ENCODE data around the gene CNOT6L. TPM values are rescaled to one million over a fixed set of nuclear protein-coding genes. Genes with fewer than 3 reads are reported as not detected.

The CNOT6L gene
- total and polyA plus RNA-seq, 2 of the 13 experiments (the other 11 are each of a cell fraction or from before 2014, with no cell fraction given) = 7.9 to 13.5 TPM

- TF ChIP-seq HMGXB4 (CRISPR knock-in tag; IDR thresholded peaks at IDR 0.05; ENCODE audit: borderline replicate concordance in 1 of 2, low read depth in 1 of 2) (peak; percentile 11 to 86; a peak in 3 of 4 replicates), SP4 (CRISPR knock-in tag; IDR thresholded peaks at IDR 0.05) (peak; percentile 86), FOXA3 (CRISPR knock-in tag; IDR thresholded peaks at IDR 0.05) (peak; percentile 10; the same call in 1 of the 2 replicates), TFDP1 (CRISPR knock-in tag; IDR thresholded peaks at IDR 0.05; ENCODE audit: borderline replicate concordance) (peak; percentile 63; the same call in 1 of the 2 replicates), ZNF335 (CRISPR knock-in tag; IDR thresholded peaks at IDR 0.05) (0 out of 2 replicates have a peak, but pooled peaks have one; percentile 29), ZBTB20 (CRISPR knock-in tag; IDR thresholded peaks at IDR 0.05; ENCODE audit: borderline replicate concordance, low read depth) (peak; percentile 42; the same call in 1 of the 2 replicates), NCOA2 (CRISPR knock-in tag; IDR thresholded peaks at IDR 0.05) (peak; percentile 27), MYNN (CRISPR knock-in tag; IDR thresholded peaks at IDR 0.05; ENCODE audit: low read depth) (no peak), THAP8 (CRISPR knock-in tag; IDR thresholded peaks at IDR 0.05; ENCODE audit: borderline replicate concordance) (0 out of 2 replicates have a peak, but pooled peaks have one; percentile 26), ZNF274 (CRISPR knock-in tag; IDR thresholded peaks at IDR 0.05) (peak; percentile 37), ZNF879 (CRISPR knock-in tag; IDR thresholded peaks at IDR 0.05) (peak; percentile 66; the same call in 1 of the 2 replicates), ZNF567 (CRISPR knock-in tag; IDR thresholded peaks at IDR 0.05; ENCODE audit: borderline replicate concordance) (peak; percentile 81), ZNF431 (CRISPR knock-in tag; IDR thresholded peaks at IDR 0.05; ENCODE audit: borderline replicate concordance, low read depth) (peak; percentile 32; the same call in 1 of the 2 replicates), SOX6 (IDR thresholded peaks at IDR 0.05) (no peak), SOX6 (CRISPR knock-in tag; IDR thresholded peaks at IDR 0.05) (peak; percentile 56), ZBTB4 (CRISPR knock-in tag; IDR thresholded peaks at IDR 0.05; ENCODE audit: borderline replicate concordance) (peak; percentile 46; the same call in 1 of the 2 replicates), ZFY (CRISPR knock-in tag; IDR thresholded peaks at IDR 0.05) (peak; percentile 91), ZNF263 (CRISPR knock-in tag; IDR thresholded peaks at IDR 0.05) (no peak), SP140L (CRISPR knock-in tag; IDR thresholded peaks at IDR 0.05; ENCODE audit: borderline replicate concordance) (0 out of 2 replicates have a peak, but pooled peaks have one; percentile 32), ZNF441 (CRISPR knock-in tag; IDR thresholded peaks at IDR 0.05; ENCODE audit: borderline replicate concordance) (0 out of 2 replicates have a peak, but pooled peaks have one; percentile 13), MAZ (IDR thresholded peaks at IDR 0.05; ENCODE audit: borderline replicate concordance, low read depth, low read length) (no peak; the same call in none of the 2 replicates), MAZ (CRISPR knock-in tag; IDR thresholded peaks at IDR 0.05; ENCODE audit: low read depth) (peak; percentile 77)
Observed at GRCh38 chr4:77819843-77820648, 878 bp upstream of the CNOT6L start (continued).
